ENCODE data around the gene KLHDC9. TPM values are rescaled to one million over a fixed set of nuclear protein-coding genes. Genes with fewer than 3 reads are reported as not detected.

The KLHDC9 gene
- 4.6 TPM for total RNA-seq

GRCh38 chr1:161098210-161099068 lies at the start of gene KLHDC9:
Gene KLHDC9, plus strand, starts transcription at chr1:161098361. Its CDS starts 175 bp downstream, at chr1:161098536.

GRCh38 chr1:161069731-161070270 lies 28.4 kb upstream of the KLHDC9 start, which contains the start of gene ARHGAP30:
Gene ARHGAP30, minus strand, starts transcription at chr1:161069891. Its CDS starts 267 bp downstream, at chr1:161069624.

DNA sequence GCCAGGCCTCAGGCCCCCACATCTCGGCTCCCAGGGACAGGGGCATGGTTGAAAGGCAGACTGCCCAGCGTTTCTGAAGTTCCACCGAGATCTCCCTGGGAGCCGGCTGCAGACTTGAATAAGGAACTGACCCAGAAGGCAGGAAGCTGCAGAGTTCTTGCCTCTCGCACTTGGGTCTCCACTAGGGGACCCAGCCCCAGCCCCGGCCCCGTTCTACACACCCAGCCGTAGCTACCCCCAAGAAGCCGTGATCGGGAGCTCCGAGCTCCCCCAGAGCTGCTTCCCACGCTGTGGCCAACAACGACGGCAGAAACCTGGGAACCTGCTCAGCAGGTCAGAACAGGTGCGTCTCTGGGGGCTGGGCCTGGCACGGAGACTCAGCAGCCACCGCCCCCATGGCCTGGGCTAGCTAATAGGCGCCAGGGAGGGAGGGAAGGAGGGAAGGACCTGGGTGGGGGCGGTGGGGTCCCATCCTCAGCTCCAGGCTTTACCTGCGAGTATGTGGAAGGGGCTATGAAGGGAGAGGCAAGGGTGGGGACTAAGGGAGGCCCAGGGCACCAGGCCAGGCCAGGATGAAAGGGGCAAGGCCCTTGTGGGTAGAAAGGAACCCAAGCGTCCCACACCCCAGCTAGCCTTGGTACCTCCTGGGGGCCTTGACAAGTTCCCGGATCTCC lies 8.8 kb upstream of the KLHDC9 start, which contains the start of gene NECTIN4:
NECTIN4 (minus strand) TSS at position 308 of the 674 bp plus-strand sequence; CDS start at position 46, 262 bp downstream.

GRCh38 chr1:161117759-161118581 lies 19.8 kb downstream of the KLHDC9 start, which contains the start of the genes NIT1 and PFDN2:
Gene NIT1, plus strand, starts transcription at chr1:161118105. Its CDS starts 72 bp downstream, at chr1:161118177.
Gene PFDN2, minus strand, starts transcription at chr1:161118037. Its CDS starts 11 bp downstream, at chr1:161118026.

GRCh38 chr1:161132410-161133219 lies 34.5 kb downstream of the KLHDC9 start, which contains the start of gene DEDD:
Gene DEDD, minus strand, starts transcription at chr1:161132667. Its CDS starts 8,205 bp downstream, at chr1:161124462.

Other genes starting within 250 kb of the KLHDC9 start
- gene CD244, start 235.5 kb upstream of the KLHDC9 start, total RNA-seq, result 0.16 TPM
- not detected for gene ITLN1, start 213.2 kb upstream of the KLHDC9 start, total RNA-seq
- gene ITLN2, start 143.6 kb upstream of the KLHDC9 start, total RNA-seq, result not detected
- gene F11R, start 77.2 kb upstream of the KLHDC9 start, total RNA-seq, result 19.3 TPM
- gene TSTD1, start 59.4 kb upstream of the KLHDC9 start, total RNA-seq, result 29.7 TPM
- 69.9 TPM for gene USF1, start 52.4 kb upstream of the KLHDC9 start, total RNA-seq
- 2.1 TPM for gene ARHGAP30, start 28.5 kb upstream of the KLHDC9 start, total RNA-seq
- gene NECTIN4, start 8.8 kb upstream of the KLHDC9 start, total RNA-seq, result 3.6 TPM
- gene PFDN2, start 19.7 kb downstream of the KLHDC9 start, total RNA-seq, result 28.0 TPM
- gene NIT1, start 19.7 kb downstream of the KLHDC9 start, total RNA-seq, result 24.8 TPM
- gene DEDD, start 34.3 kb downstream of the KLHDC9 start, total RNA-seq, result 40.2 TPM
- 107 TPM for gene UFC1, start 55.6 kb downstream of the KLHDC9 start, total RNA-seq
- 28.2 TPM for gene USP21, start 61.1 kb downstream of the KLHDC9 start, total RNA-seq
- gene PPOX, start 68.1 kb downstream of the KLHDC9 start, total RNA-seq, result 24.5 TPM
- gene B4GALT3, start 79.1 kb downstream of the KLHDC9 start, total RNA-seq, result 25.2 TPM
- 5.4 TPM for gene ADAMTS4, start 100.7 kb downstream of the KLHDC9 start, total RNA-seq
- gene NDUFS2, start 104.0 kb downstream of the KLHDC9 start, total RNA-seq, result 103 TPM
- gene FCER1G, start 116.9 kb downstream of the KLHDC9 start, total RNA-seq, result 6.3 TPM
- gene APOA2, start 125.3 kb downstream of the KLHDC9 start, total RNA-seq, result not detected
- 13.5 TPM for gene TOMM40L, start 127.7 kb downstream of the KLHDC9 start, total RNA-seq
- gene NR1I3, start 139.8 kb downstream of the KLHDC9 start, total RNA-seq, result not detected
- gene PCP4L1, start 160.4 kb downstream of the KLHDC9 start, total RNA-seq, result 31.3 TPM
- gene MPZ, start 211.6 kb downstream of the KLHDC9 start, total RNA-seq, result 19.4 TPM
- 63.4 TPM for gene SDHC, start 216.0 kb downstream of the KLHDC9 start, total RNA-seq

Data from camera-type eye (tissue), 1 donor.